Mucosa of rectum (tissue), 2 donors: ENCODE measurements around the gene DKKL1.

Experiments used
- H3K27ac ChIP-seq, 2 donors: one replicate each; pipeline ENCODE4 v1.7.0; 2013; ENCODE audit warnings: inconsistent platforms in 2 of 2, low read depth in 2 of 2, low read length in 2 of 2
- H3K27me3 ChIP-seq, 2 donors: one replicate each; pipeline ENCODE4 v1.7.0; 2013; ENCODE audit warnings: low read length in 2 of 2; ENCODE audit not compliant: control insufficient read depth in 2 of 2, insufficient read depth in 2 of 2
- H3K36me3 ChIP-seq, 2 donors: one replicate each; pipeline ENCODE4 v1.7.0; 2013; ENCODE audit warnings: low read length in 2 of 2; ENCODE audit not compliant: control insufficient read depth in 2 of 2, insufficient read depth in 2 of 2
- H3K4me1 ChIP-seq, 2 donors: one replicate each; pipeline ENCODE4 v1.7.0; 2013; ENCODE audit warnings: low read length in 2 of 2, mild to moderate bottlenecking in 1 of 2; ENCODE audit not compliant: control insufficient read depth in 2 of 2, insufficient read depth in 2 of 2
- H3K4me3 ChIP-seq, 2 donors: one replicate each; pipeline ENCODE4 v1.7.0; 2013; ENCODE audit warnings: low read length in 2 of 2
- H3K9ac ChIP-seq, 2 donors: one replicate each; pipeline ENCODE4 v1.7.0; 2013; ENCODE audit warnings: low read length in 2 of 2, low read depth in 1 of 2, mild to moderate bottlenecking in 1 of 2
- H3K9me3 ChIP-seq, 2 donors: one replicate each; pipeline ENCODE4 v1.7.0; 2013; ENCODE audit warnings: low read length in 2 of 2; ENCODE audit not compliant: control insufficient read depth in 2 of 2
- donor health status: healthy.
- donor health status: Normal muscosa, but diverticular disease.

The DKKL1 gene

DNA sequence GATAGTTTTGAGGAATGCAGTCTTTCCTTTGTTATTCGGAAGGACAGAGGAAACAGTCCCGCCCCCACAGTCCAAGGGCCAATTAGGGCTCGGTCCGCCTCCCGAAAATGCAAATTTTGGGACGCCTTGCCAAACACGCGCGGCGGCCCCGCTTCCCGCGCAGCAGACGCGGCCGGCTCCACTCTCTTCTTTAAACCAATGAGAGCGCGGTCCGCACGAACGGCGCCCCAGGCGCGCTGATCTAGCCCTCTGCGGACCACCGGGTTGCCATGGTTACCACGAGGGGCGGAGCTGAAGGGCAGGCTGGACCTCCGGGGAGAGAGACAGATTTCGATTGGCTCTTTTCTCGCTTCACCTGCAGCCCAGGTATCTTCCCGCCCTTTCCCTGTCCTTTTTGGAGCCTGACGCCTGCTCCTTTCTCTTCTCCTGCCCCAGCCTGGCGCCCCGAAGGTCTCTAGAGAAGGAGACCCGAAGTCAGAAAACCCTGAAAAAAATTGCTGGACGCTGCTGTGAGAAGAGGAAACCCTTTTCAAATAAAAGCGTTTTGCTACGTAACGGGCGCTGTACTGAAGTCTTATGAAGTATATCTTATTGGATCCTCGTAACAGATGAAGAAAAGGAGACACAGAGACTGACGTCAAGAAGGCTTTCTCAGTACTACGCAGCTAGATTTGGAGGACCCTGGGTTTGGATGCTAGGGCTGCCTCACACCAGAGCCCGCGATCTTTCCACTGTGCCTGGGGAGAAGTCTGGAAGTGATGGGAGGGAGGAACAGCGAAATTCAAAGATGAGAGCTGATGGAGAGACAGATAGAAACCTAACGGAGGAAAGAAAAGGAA, 57.6 kb downstream of the DKKL1 start:
- no peaks in the 10 kb centered on the region for H3K9me3 ChIP-seq
- H3K4me1 ChIP-seq, result peaks cover 0 to 5% of the 10 kb centered on the region in 2 donors
- H3K27me3 ChIP-seq, result peaks cover 68 to 81% of the 10 kb centered on the region in 2 donors
- no peaks in the 10 kb centered on the region for H3K36me3 ChIP-seq
- no peak overlapping the region for H3K9ac ChIP-seq
- no peak overlapping the region for H3K27ac ChIP-seq
- no peak overlapping the region for H3K4me3 ChIP-seq

DNA sequence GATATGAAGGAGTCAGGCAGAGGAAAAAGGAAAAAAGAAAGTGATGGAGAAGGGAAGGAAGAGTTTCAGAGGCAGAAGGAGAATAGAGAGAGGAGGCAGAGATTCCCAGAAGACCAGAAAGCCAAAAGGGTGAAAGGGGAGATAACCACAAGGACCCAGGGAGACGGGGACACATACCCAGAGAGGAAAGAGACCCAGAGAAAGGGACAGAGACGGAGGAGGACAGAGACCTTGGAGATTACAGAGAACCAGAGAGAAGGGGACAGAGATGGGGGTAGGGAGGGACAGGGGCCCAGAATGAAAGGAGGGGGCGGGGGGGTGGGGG, 58.2 kb downstream of the DKKL1 start:
- no peaks in the 10 kb centered on the region for H3K9me3 ChIP-seq
- no peak overlapping the region for H3K4me3 ChIP-seq
- H3K9ac ChIP-seq, result no peak overlapping the region
- H3K27me3 ChIP-seq, result peaks cover 71 to 85% of the 10 kb centered on the region in 2 donors
- no peak overlapping the region for H3K27ac ChIP-seq
- peaks cover 0 to 5% of the 10 kb centered on the region in 2 donors for H3K4me1 ChIP-seq
- no peaks in the 10 kb centered on the region for H3K36me3 ChIP-seq

DNA sequence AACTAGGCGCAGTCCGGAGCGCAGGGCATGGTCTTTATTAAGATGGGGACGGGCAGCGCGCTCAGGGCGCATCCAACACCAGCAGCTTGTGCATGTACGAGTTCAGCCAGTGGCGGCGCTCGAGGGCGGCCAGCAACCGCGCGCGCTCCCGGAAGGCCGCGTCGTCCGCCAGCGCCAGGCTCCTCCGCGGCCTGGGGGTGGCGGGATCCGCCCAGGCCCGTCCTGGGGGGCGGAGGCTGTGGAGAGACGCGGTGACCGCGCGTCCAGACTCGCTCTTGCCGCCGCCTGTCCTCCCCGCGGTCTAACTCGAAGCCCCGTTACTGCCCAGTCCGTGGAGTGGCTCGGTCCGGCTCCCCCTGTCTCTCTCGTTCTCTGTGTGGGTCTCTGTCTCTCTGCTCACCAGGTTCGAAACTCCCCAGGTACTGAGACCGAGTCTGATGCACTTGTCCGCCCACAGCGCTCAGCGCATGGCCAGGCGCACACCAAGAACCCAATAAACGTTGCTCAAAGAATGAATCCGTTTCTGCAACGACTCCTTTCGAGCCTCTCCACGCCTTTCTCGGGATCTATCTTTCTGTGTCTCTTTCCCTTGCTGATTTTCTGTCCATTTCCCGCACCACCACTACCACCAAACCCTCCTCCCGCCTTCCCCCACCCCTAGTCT, 58.9 kb downstream of the DKKL1 start:
- H3K4me3 ChIP-seq, result peak overlapping the region in 1 of 2 donors; percentile 50
- peaks cover 72 to 85% of the 10 kb centered on the region in 2 donors for H3K27me3 ChIP-seq
- peaks cover 0 to 5% of the 10 kb centered on the region in 2 donors for H3K4me1 ChIP-seq
- no peaks in the 10 kb centered on the region for H3K9me3 ChIP-seq
- no peaks in the 10 kb centered on the region for H3K36me3 ChIP-seq
- no peak overlapping the region for H3K27ac ChIP-seq
- no peak overlapping the region for H3K9ac ChIP-seq

- Histone ChIP-seq H3K9ac (no peak within 1 kb of the TSS), H3K4me3 (peak within 1 kb of the TSS in 1 of 2 donors; percentile 50), H3K27ac (no peak within 1 kb of the TSS), H3K27me3 (peaks cover 70 to 84% of the 10 kb centered on the region in 2 donors), H3K4me1 (peaks cover 5% of the 10 kb centered on the region in 2 donors), H3K36me3 (no peaks in the 10 kb centered on the region), H3K9me3 (no peaks in the 10 kb centered on the region)
Observed at GRCh38 chr19:49423071-49423984, 59.7 kb downstream of the DKKL1 start, which contains the start of gene PTH2. TSS of gene PTH2 (minus strand) at chr19:49423441. CDS start at chr19:49423339, 102 bp downstream.

DNA sequence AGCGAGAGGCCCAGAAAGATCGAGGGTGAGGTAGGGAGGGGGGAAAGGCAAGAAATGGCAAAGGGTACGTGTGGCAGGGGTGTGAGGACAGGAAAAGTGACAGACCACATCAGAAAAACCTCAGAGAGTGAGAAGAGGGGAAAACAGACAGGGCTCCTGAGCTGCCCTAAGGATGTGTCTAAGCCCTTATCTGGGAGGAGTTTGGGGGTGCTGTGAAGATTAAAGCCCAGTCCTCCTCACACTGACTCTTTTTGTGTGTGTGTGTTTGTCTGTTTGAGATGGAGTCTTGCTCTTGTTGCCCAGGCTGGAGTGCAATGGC, 60.3 kb downstream of the DKKL1 start:
- Histone ChIP-seq H3K4me3 (no peak overlapping the region), H3K4me1 (peaks cover 5 to 7% of the 10 kb centered on the region in 2 donors), H3K27ac (no peak overlapping the region), H3K9ac (no peak overlapping the region), H3K9me3 (no peaks in the 10 kb centered on the region), H3K36me3 (no peaks in the 10 kb centered on the region), H3K27me3 (peaks cover 72 to 85% of the 10 kb centered on the region in 2 donors)
